NT2/D1 (cell line): ENCODE measurements around the gene LRMDA.

Source experiments
- DNase-seq: peaks from one replicate; pipeline ENCODE4 v3.0.0-alpha.2; 2011; ENCODE audit warnings: low read depth, low spot score
- H3K27me3 ChIP-seq: 2 replicates; pipeline ENCODE4 v1.6.0; 2011; ENCODE audit warnings: mild to moderate bottlenecking; ENCODE audit not compliant: insufficient read length, insufficient read depth
- H3K36me3 ChIP-seq: 2 replicates; pipeline ENCODE4 v1.6.1; 2011; ENCODE audit warnings: mild to moderate bottlenecking, low read length, mixed read lengths; ENCODE audit not compliant: insufficient read depth, insufficient read length
- H3K4me1 ChIP-seq: 2 replicates; pipeline ENCODE4 v1.5.1; 2011; ENCODE audit not compliant: insufficient read depth, insufficient read length
- H3K4me3 ChIP-seq: 2 replicates; pipeline ENCODE4 v1.5.1; 2011; ENCODE audit warnings: low read depth; ENCODE audit not compliant: insufficient read length
- H3K9ac ChIP-seq: 2 replicates; pipeline ENCODE4 v1.6.0; 2011; ENCODE audit warnings: low read depth; ENCODE audit not compliant: insufficient read length
- H3K9me3 ChIP-seq: 2 replicates; pipeline ENCODE4 v1.5.1; 2011; ENCODE audit warnings: mild to moderate bottlenecking, low read length; ENCODE audit not compliant: insufficient read depth
- SUZ12 ChIP-seq: IDR thresholded peaks from 2 replicates; pipeline ENCODE4 v1.6.1; 2011; ENCODE audit not compliant: insufficient read length, insufficient read depth; ENCODE audit errors: extremely low read depth
- YY1 ChIP-seq: IDR thresholded peaks from 2 replicates; pipeline ENCODE4 v1.6.1; 2011; ENCODE audit not compliant: insufficient read length, insufficient read depth
- ZNF274 ChIP-seq: IDR thresholded peaks from 2 replicates; pipeline ENCODE4 v1.6.1; 2011; ENCODE audit warnings: mild to moderate bottlenecking, low read depth, low read length

The LRMDA gene

GRCh38 chr10:76082956-76083355 lies 651.5 kb downstream of the LRMDA start:
- Histone ChIP-seq H3K36me3 (no peaks in the 10 kb centered on the region), H3K4me1 (peaks cover 5% of the 10 kb centered on the region), H3K9me3 (no peaks in the 10 kb centered on the region; the same call in 1 of the 2 replicates), H3K4me3 (no peak overlapping the region), H3K9ac (no peak overlapping the region), H3K27me3 (peaks cover 7% of the 10 kb centered on the region)
- DNase-seq, result peak; percentile 97
- no peak for TF ChIP-seq SUZ12
- no peak for TF ChIP-seq ZNF274
- no peak for TF ChIP-seq YY1

- H3K27me3 ChIP-seq, result peaks cover 7% of the 10 kb centered on the region
- peaks cover 5% of the 10 kb centered on the region for H3K4me1 ChIP-seq
- H3K4me3 ChIP-seq, result no peak overlapping the region
- no peak overlapping the region for H3K9ac ChIP-seq
- no peak for DNase-seq
- no peaks in the 10 kb centered on the region; the same call in 1 of the 2 replicates for H3K9me3 ChIP-seq
- no peaks in the 10 kb centered on the region for H3K36me3 ChIP-seq
- no peak for TF ChIP-seq ZNF274
- TF ChIP-seq YY1, result no peak
These were observed 653.8 kb downstream of the LRMDA start for GRCh38 chr10:76085002-76085816.

GRCh38 chr10:76085817-76086167 lies 654.4 kb downstream of the LRMDA start:
- H3K9ac ChIP-seq, result no peak overlapping the region
- H3K36me3 ChIP-seq, result no peaks in the 10 kb centered on the region
- DNase-seq, result no peak
- H3K27me3 ChIP-seq, result peaks cover 7% of the 10 kb centered on the region
- no peak overlapping the region for H3K4me3 ChIP-seq
- no peaks in the 10 kb centered on the region; the same call in 1 of the 2 replicates for H3K9me3 ChIP-seq
- peaks cover 5% of the 10 kb centered on the region for H3K4me1 ChIP-seq
- no peak for TF ChIP-seq ZNF274
- no peak for TF ChIP-seq YY1
- no peak for TF ChIP-seq SUZ12

GRCh38 chr10:76086170-76086760 lies 654.8 kb downstream of the LRMDA start:
- no peak overlapping the region for H3K4me3 ChIP-seq
- no peaks in the 10 kb centered on the region; the same call in 1 of the 2 replicates for H3K9me3 ChIP-seq
- no peak for DNase-seq
- H3K36me3 ChIP-seq, result no peaks in the 10 kb centered on the region
- peaks cover 7% of the 10 kb centered on the region for H3K27me3 ChIP-seq
- no peak overlapping the region for H3K9ac ChIP-seq
- H3K4me1 ChIP-seq, result peaks cover 4% of the 10 kb centered on the region
- TF ChIP-seq YY1 (no peak), ZNF274 (no peak), SUZ12 (no peak)

- TF ChIP-seq YY1 (no peak), SUZ12 (no peak), ZNF274 (no peak)
- H3K4me1 ChIP-seq, result peaks cover 5% of the 10 kb centered on the region
- no peak for DNase-seq
These were observed 655.6 kb downstream of the LRMDA start for GRCh38 chr10:76086761-76087639.

GRCh38 chr10:76088008-76088407 lies 656.6 kb downstream of the LRMDA start:
- Histone ChIP-seq H3K27me3 (peaks cover 7% of the 10 kb centered on the region), H3K4me1 (peaks cover 8% of the 10 kb centered on the region), H3K4me3 (no peak overlapping the region), H3K9ac (no peak overlapping the region), H3K36me3 (no peaks in the 10 kb centered on the region), H3K9me3 (no peaks in the 10 kb centered on the region; the same call in 1 of the 2 replicates)
- TF ChIP-seq SUZ12 (no peak), YY1 (no peak), ZNF274 (no peak)
- no peak for DNase-seq

More at GRCh38 chr10:76086761-76087639, 655.6 kb downstream of the LRMDA start:
- H3K4me3 ChIP-seq, result no peak overlapping the region
- no peaks in the 10 kb centered on the region for H3K36me3 ChIP-seq
- no peaks in the 10 kb centered on the region; the same call in 1 of the 2 replicates for H3K9me3 ChIP-seq
- peaks cover 7% of the 10 kb centered on the region for H3K27me3 ChIP-seq
- H3K9ac ChIP-seq, result no peak overlapping the region
